NCI-H2107 (cell line): ENCODE results near the gene ANKRA2.
"Not testable (repeated sequence)": the region's sequence is repeated elsewhere in the genome, so short reads cannot be mapped to it uniquely, and the experiment has no call there.

Experiments
- DNase-seq: peaks from one replicate; lab custom pipeline; 2025; lab: John Stamatoyannopoulos, UW

Gene ANKRA2

DNA sequence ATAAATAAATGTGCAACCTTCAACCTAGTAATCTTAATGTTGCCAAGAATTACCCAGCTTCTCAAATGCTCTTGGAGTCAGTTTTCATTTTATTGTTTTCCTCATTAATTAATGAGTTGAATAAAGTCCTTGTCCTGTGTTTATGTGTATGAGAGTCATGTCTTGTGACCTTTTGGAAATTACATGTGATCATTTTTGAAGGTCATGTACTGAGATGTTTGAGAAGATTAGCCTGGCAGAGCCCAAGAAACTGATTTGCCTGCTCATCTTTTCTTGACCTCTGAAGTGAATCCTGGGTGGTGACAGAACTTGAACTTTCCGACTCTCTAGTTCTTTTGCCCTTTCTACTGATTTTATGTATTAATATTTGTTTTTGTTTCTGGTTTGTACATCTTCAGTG, 15.4 kb downstream of the ANKRA2 start:
- no peak for DNase-seq

DNA sequence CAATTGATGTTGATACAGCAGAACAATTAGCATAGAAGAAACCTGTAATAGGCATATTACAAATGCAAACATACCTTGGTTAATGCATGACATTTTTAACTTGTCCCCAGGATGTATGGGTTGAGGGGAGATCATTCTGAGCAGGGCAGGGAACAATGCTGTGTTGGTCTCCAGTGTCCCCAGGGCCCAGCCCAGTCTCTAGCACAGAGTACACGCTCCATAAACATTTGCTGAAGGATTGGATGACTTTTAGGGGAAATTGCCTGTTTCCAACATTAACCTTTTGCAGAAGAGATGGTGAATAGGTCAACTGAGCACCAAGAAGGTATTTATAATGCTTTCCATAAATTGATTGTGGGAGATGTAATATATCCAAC, 20.0 kb downstream of the ANKRA2 start:
- no peak for DNase-seq

DNA sequence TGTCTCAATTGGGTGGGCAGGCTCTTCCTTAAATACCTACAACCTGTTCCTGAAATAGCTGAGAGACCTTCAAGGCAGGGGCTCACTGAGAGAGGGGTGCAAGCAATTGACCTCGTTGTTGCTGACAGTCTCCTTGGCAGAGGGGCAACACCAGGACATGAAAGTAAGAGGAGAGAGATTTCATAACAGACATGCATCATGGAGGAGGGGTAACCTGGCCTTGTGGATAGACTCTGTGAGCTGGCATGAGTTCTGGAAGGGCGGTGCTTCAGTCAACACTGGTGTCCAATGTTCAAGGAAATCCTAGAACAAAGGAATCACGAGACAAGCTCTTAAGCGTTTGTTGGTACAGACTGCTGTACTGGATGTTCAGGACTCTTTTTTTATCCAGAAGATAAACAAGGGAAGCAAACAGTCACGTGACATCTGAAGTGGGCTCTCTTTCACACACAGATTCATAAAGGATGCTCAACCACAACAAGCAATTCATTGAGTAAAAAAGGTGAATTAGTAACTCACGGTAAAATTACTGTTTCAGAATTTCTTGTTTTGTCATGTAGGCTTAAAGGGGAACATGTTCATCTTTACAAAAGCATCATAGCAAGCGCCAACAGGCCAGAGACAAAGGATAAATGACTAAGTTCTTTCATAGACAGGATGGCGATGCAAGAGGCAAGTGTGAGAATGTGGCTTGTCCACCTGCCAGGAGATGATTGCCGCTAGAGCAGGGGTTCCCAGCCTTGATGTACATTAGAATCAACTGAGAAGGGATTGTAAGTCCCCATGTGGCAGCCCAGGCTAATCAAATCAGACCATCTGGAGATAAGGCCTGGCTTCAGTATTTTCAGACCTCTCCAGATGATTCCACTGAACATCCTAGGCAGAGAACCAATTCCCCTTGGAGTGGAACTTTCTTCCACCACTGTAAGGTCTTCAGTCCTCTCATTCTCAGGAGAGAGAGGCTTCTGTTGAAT, 20.7 kb downstream of the ANKRA2 start:
- DNase-seq: peak; percentile 47

DNA sequence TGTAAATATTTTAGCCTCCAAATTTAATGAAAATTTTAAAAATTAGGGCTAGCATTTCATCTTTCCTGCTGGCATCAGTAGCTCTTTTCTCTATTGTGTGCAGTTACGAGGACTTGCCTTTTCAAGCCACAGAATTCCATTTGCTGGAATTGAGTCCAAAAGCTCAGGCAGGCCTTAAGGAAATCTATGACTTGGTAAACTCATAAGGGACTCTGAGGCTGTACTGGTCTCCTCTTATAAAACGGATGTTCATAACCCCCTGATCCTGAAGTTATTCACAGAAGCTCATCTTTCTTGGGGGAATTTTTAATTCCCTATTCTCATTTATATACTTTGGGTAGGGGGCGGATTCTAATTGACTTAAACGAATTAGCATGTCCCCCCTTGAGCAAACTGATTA, 23.4 kb downstream of the ANKRA2 start:
- no peak for DNase-seq

DNA sequence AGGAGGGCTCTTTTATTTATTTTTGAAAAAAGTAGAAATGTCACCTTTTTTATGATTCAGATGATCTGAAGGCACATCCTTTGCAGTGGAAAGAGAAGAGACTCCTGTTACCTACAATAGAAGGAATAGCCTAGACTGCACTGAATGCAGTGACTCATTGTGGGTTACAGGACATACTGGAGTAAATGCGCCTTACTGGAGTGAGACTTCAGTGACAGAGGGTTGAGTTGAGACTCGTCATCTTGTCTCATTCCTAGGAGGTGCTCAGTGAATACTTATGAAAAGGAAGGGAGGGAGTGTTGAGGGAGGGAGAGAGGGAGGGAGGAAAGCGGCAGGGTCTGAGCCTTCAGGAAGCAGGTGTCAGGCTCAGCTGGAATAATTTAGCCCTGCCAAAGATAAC, 25.2 kb downstream of the ANKRA2 start:
- no peak for DNase-seq

DNA sequence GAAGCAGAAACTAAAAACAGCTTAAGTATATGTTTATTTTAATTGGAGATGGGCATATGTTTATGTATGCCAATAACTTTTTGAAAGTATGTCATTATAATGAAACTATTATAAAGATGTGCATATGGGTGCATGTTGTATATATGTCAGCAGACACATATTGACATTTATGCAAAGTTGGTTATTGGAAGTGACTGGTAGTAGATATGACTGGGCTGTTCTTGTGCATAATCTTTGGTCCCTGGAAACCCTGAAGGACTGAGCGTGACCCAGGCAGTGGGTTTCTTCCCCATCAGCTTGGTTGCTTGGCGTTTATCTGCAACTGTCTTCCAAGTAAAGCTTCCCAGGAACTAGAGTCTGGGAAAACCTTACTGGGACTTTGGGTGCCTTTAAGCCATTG, 25.7 kb downstream of the ANKRA2 start:
- no peak for DNase-seq

DNA sequence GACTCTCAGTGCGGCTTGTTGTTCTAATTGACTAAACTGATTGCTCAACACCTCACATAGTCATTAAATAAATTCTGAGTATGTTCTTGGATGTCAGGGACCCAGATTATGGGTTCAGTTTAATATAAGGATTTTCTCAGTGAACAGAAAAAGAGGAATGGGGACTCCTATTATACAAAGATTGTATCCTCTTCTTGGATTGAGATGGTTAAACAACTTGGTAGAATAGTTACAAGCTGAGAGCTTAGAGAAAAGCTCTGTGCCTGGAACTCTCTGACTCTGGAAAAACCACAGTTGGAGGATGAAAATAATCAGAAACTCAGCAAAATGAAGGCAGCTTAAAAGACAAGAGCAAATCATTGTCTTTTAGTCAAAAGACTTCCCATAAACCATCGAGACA, 30.5 kb downstream of the ANKRA2 start:
- no peak for DNase-seq

DNA sequence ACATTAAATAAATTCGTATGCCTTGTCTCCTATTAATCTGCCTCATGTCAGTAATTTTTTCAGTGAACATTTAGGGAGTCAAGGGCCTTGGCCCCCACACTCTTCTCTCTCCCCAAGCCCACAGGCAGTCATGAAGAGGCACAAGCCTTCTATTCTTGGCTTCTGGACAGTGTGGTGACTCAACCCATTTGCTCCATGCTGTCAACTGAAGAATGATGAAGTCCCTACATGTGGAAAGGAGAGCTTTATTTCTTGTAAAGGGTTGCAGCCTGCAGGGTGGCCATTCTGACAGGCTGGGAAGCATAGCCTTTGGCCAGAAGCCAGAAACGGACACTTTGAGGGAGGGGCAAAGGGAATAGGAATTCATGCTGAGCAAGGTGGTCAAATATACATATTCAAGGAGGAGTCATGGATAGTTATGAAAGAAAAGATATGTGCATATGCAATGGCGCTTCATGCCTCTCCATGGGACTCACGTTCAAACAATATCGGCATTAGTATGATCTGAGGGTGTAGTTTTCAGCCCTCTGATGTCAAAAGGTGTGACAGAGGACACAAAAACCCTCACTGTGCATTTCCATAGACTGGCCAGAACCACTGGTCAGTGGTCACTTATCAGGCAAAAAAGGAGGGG, 31.3 kb downstream of the ANKRA2 start:
- DNase-seq: no peak

DNA sequence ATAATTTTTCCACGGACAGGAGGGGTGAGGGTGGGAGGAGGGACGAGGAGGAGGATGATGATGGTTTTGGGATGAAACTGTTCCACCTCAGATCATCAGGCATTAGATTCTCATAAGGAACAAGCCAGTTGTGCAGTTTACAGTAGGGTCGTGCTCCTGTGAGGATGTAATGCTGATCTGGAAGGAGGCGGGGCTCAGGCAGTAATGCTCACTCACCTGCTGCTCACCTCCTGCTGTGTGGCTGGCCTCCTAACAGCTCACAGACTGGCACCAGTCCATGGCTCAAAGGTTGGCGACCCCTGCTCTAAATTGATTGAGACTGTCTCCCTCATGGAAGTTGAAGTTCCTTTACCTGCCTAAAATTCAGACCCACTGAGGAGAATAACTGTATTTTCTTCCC, 33.2 kb downstream of the ANKRA2 start:
- DNase-seq: no peak

DNA sequence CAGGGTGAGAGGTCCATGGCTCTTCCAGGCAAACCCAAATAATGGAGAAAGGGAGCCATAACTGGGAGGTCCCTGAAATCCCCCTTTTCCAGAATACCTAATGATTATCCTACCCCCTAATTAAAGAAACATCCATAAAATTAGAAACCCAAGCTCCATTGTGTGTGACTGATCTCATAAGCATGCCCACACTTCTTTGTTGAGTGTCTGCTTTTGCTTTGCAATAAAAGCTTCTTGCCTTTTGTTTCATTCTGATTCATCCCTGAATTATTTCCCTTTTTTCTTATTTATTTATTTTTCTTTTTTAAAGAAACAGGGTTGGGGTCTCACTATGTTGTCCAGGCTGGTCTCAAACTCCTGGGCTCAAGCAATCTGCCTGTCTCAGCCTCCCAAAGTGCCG, 34.1 kb downstream of the ANKRA2 start:
- no peak for DNase-seq

DNA sequence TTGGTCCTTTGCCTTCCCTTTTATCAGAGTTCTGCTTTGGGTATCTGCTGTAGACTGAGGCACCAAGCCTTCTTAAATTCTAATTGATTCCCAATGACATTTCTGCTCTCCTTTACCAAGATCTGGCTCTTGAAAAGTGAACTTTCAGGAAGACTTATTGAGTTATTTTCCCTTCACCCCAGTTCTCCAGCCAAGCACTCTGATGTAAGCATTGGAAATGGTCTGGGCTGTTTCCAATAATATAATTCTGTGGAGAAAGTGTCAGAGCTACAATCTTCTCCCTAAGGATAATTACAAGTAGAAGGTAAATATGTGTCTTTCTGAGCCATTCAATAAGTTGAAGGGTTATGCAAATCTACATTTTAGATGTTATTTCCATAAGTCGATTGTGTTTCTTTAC, 36.4 kb downstream of the ANKRA2 start:
- DNase-seq: no peak

DNA sequence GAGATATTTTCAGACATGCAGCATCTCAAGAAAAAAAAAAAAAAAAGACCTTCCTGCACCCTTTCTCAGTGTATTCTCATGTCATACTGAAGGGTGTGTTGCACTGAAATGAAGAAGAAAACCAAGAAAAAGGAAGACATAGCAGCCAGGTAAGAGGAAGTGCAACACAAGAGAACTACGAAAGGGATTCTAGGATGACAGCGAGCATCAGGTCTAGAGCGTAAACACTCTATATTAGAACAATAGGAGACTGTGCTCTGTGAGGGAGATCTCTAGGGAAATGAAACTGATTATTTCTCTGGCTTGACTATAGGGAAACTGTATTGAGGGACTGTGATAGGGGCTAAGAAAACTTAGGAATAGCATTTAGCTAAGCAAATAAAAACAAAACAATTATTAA, 37.2 kb downstream of the ANKRA2 start:
- DNase-seq: no peak

DNA sequence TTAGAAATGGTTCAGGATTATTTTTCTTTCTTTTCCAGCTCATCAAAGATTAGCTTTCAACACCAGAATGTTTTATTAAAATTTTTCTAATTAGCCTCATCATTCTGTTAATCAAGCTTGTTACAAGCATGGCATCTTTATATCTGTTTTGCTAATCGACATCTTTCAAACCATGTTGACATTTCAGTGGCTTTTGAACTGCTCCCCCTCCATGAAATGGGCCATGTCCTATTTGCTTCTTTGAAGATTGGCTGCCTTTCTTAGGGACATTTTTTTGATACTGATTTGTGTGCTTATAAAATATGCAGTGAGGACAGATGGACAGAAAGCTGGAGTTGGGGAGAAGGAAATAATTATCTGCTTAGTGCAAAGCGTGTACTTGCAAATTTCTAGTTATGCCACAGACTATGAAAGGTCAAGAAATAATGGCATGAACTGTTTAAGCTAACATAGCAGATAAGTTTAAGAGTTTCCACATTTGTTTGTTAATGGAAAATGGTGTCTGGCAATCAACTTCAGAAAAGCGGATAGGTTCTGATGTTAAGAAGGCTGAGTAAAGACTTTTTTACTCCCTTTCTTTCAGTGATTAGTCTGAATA, 39.7 kb downstream of the ANKRA2 start:
- DNase-seq: no peak

DNA sequence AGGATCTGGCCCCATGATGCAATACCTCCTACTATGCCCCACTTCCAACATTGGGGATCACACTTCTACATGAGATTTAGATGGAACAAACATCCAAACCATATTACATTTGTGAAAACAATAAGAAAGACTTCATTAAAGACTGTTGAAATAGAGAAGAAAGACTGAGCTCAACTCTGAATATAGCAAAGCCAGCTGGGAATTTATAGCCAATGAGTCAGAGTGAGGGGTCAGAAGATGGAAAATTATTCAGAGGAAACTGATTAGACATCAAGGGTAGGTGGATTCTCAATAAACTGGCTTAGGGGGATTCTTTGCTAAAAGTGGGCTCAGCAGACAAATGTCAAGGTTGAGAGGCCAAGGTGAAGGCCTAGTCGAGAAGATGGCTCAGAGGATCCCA, 41.6 kb downstream of the ANKRA2 start:
- no peak for DNase-seq

DNA sequence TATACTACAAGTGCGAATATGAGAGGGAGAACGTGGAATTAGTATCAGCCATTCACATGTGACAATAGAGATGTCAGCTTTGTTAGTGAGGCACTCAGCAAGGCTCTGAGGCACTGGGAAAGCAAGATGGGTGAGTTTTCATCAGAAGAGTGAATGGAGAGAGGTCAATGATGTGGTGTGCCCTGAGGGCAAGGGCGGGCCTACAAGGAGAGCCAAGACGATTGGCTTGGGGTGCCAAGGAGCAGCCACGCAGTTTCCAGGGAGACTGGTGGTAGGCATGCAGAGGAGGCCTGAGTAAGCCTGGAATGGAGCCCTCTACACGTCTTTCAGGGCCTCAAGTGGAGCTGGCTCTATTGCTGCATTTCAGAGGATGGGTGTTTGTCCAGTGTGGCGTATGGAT, 42.5 kb downstream of the ANKRA2 start:
- no peak for DNase-seq

DNA sequence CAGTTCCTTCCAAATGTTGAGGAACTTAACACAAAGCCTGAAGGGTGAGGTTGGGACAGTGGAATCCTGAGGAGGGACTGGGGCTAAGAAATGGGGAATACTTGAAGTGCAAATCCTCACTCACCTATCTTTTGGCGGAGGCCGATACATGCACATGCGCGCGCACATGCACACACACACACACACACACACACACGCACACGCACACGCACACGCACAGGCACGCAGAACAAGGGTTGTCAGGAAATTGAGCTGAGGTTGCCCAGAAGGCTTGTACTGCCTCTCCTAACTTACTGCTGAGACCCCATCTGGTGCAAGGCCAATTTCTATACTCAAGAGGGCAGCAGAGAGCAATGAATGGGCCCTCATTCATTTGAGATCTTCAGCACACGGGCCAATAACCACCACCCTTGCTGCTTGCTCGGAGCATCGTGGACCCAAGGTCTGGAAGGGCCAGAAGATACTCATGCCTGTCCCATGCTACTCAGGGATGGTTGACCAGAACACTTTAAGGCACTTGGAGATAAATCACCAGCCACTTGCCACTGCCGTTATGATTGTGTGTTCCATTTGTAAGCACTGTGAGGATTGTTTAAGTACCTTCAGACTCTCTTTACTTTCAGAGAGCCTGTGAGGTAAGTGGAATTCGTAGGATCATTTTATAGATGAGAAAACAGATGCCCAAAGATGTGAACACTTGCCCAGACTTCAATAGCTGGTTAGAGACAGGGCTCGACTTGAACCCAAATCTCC, 45.7 kb downstream of the ANKRA2 start:
- no peak for DNase-seq

DNA sequence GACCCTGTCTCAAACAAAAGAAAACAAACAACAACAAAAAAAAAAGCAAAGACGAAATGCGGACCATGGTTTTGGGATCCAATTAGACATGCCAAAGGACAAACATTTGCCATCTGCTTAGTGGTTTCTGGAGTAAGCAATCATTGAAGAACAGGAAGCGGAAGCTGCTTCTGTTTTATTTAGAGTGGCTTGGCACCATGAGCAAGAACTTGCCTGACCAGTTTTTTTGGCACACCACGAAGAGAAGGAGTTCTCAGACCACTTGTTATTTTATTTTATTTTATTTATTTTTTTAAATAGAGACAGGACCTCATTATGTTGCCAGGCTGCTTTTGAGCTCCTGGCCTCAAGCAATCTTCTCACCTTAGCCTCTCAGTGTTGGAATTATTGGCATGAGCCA, 50.2 kb downstream of the ANKRA2 start:
- DNase-seq: no peak

DNA sequence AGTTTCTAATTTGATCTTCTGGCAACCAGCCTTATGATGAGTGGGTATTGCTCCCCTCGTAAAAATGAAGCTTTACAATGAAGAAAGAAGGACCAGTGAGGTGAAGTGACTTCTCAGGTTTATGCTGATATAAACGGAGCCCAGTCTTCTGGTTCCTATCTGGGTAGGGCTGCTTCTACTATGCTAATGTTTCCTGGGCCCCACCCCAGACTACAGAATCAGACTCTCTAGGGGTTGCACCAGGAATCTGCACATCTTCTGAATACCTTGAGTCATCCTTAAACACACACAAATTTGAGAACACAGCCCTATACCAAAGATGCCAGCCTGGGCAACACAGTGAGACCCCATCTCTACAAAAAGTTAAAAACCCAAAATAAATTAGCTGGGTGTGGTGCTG, 51.0 kb downstream of the ANKRA2 start:
- no peak for DNase-seq

DNA sequence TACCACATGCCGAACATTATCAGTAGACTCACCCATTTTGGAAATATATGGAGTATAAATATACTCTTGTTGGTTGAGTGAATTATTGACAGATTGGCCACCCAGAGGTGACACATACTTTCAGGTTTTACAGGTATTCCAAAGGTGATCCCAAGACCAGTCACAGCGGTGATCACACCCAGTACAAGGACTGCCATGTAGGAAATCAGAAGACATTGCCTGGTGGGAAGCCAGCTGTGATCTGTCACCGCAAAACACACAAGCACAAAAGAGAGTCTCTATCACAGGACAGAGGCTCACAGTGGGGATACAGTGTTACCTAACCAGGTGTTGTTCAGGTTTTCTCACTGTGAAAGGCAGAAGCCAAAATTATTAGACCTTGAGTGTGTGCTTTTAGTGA, 51.4 kb downstream of the ANKRA2 start:
- DNase-seq: no peak

DNA sequence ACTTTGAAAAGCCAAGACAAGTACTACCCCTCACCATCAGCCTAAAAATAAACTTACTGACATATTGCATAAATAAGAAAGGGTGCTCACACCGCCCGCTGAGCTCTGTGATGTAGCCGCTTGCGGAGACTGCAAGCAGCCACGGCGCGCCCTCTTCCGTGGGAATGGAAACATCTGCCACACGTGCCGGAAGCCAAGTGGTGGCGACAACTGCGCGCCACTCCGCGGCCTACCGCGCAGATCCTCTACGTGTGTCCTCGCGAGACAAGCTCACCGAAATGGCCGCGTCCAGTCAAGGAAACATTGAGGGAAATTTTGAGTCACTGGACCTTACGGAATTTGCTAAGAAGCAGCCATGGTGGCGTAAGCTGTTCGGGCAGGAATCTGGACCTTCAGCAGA, 56.9 kb downstream of the ANKRA2 start:
- not testable (repeated sequence) for DNase-seq

DNA sequence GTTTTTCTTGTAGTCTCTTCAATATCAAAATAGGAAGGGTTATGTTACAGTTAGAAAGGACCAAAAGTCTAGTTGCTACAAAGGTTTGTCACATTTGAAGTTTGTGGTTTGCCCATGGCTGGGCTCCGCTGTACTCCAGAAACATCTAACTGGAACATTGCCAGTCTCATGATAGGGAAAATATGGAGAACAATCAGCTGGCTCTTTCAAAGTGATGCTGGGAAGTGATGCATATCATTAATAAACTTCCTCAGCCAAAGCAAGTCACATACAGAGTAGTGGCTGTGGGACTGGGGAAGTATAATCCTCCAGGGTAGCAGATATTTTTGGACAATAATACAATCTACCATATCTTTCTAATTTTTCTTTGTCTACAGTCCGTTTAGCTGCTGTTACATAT, 58.4 kb downstream of the ANKRA2 start:
- no peak for DNase-seq

DNA sequence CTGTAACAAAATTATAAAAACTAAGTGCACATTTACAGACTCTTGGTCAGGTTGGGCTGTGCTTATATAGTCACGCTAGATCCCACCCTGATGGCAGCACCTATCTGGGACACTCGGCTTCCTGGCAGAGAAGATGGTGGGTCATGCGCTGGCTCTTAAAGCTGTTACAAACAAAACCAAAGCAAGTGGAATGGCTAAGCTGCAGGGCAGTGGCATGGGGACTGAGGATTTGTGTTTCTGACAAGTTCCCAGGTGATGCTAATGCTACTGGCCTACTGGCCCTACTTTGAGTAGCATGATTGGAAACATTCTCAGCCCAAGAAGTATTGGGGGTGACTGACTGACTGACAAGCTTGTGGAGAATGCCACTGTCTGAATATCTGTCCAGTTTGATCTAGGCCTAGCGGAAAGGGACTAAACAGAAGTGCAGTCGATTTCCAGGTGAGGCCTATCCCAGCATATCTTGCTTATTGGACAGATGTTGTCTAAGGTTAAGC, 58.9 kb downstream of the ANKRA2 start:
- DNase-seq: no peak
